ENCODE measurements around the gene POLE2. TPM values are rescaled to one million over a fixed set of nuclear protein-coding genes. Genes with fewer than 3 reads are reported as not detected.
A peak's percentile ranks its signal among the peaks of the same experiment; 100 is the strongest.

Gene POLE2
- total and polyA plus RNA-seq, 2 of the 13 experiments (the other 11 are each of a cell fraction or from before 2014, with no cell fraction given): 16.6 to 37.0 TPM

DNA sequence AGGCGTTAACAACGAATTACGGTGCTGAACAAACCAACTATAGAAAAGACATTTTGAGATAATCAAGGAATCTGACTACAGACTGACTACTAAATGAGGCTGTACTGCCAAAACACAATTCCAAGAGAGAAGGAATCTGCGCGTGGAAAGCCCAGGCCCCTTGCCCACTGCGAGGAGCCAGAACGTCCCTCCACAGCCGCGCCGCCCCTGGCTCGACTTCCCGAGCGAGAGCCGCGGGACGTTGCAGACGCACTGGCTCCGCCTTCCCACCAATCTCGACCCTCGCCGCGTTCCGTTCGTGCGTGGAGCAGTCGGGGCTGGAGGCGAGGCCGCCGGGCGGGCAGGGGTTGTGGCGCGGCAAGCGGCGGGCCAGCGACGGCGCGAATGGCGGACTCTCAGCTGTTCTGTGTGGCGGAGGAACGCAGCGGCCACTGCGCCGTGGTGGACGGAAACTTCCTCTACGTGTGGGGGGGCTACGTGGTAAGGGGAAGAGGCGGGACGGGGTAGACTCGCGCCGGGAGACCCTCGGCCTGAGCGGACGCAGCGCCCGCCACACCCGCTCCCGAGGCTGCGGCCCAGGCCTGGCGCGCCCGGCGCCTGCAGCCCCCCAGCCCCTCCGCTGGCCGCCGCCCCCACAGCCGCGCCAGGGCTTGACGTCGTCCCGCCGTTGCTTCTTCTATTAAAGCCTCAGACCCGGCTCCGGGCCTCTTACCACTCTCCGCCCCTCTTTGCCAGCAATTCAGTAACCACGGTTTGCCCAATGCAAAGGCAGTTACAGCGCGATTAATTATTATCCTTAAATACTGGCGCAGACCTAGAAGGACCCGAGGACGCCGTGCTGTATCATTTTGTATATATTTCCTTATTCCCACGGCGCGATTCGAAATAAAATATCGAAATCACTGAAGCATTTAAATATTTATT lies 5.1 kb upstream of the POLE2 start, which contains the start of gene KLHDC1 (continued):
- TF ChIP-seq, protein P1, sequence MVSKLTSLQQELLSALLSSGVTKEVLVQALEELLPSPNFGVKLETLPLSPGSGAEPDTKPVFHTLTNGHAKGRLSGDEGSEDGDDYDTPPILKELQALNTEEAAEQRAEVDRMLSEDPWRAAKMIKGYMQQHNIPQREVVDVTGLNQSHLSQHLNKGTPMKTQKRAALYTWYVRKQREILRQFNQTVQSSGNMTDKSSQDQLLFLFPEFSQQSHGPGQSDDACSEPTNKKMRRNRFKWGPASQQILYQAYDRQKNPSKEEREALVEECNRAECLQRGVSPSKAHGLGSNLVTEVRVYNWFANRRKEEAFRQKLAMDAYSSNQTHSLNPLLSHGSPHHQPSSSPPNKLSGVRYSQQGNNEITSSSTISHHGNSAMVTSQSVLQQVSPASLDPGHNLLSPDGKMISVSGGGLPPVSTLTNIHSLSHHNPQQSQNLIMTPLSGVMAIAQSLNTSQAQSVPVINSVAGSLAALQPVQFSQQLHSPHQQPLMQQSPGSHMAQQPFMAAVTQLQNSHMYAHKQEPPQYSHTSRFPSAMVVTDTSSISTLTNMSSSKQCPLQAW (CRISPR knock-in tag; IDR thresholded peaks at IDR 0.05): peak; percentile 39; the same call in 1 of the 2 replicates
- TF ChIP-seq, protein P2, sequence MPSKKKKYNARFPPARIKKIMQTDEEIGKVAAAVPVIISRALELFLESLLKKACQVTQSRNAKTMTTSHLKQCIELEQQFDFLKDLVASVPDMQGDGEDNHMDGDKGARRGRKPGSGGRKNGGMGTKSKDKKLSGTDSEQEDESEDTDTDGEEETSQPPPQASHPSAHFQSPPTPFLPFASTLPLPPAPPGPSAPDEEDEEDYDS (CRISPR knock-in tag; IDR thresholded peaks at IDR 0.05): no peak
- TF ChIP-seq ARNTL (CRISPR knock-in tag; IDR thresholded peaks at IDR 0.05): no peak
- no peak for TF ChIP-seq CHD2 (IDR thresholded peaks at IDR 0.05; ENCODE audit: low read depth, low read length)
- TF ChIP-seq, protein P3, sequence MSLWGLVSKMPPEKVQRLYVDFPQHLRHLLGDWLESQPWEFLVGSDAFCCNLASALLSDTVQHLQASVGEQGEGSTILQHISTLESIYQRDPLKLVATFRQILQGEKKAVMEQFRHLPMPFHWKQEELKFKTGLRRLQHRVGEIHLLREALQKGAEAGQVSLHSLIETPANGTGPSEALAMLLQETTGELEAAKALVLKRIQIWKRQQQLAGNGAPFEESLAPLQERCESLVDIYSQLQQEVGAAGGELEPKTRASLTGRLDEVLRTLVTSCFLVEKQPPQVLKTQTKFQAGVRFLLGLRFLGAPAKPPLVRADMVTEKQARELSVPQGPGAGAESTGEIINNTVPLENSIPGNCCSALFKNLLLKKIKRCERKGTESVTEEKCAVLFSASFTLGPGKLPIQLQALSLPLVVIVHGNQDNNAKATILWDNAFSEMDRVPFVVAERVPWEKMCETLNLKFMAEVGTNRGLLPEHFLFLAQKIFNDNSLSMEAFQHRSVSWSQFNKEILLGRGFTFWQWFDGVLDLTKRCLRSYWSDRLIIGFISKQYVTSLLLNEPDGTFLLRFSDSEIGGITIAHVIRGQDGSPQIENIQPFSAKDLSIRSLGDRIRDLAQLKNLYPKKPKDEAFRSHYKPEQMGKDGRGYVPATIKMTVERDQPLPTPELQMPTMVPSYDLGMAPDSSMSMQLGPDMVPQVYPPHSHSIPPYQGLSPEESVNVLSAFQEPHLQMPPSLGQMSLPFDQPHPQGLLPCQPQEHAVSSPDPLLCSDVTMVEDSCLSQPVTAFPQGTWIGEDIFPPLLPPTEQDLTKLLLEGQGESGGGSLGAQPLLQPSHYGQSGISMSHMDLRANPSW (CRISPR knock-in tag; IDR thresholded peaks at IDR 0.05; ENCODE audit: borderline replicate concordance): no peak
- TF ChIP-seq, protein P4, sequence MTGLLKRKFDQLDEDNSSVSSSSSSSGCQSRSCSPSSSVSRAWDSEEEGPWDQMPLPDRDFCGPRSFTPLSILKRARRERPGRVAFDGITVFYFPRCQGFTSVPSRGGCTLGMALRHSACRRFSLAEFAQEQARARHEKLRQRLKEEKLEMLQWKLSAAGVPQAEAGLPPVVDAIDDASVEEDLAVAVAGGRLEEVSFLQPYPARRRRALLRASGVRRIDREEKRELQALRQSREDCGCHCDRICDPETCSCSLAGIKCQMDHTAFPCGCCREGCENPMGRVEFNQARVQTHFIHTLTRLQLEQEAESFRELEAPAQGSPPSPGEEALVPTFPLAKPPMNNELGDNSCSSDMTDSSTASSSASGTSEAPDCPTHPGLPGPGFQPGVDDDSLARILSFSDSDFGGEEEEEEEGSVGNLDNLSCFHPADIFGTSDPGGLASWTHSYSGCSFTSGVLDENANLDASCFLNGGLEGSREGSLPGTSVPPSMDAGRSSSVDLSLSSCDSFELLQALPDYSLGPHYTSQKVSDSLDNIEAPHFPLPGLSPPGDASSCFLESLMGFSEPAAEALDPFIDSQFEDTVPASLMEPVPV (CRISPR knock-in tag; IDR thresholded peaks at IDR 0.05): peak; percentile 86; the same call in 1 of the 2 replicates
- no peak for TF ChIP-seq ZNF292 (CRISPR knock-in tag; IDR thresholded peaks at IDR 0.05; ENCODE audit: borderline replicate concordance, low read depth)
- TF ChIP-seq CBX5 (CRISPR knock-in tag; IDR thresholded peaks at IDR 0.05; ENCODE audit: borderline replicate concordance): no peak
- TF ChIP-seq, protein P5, sequence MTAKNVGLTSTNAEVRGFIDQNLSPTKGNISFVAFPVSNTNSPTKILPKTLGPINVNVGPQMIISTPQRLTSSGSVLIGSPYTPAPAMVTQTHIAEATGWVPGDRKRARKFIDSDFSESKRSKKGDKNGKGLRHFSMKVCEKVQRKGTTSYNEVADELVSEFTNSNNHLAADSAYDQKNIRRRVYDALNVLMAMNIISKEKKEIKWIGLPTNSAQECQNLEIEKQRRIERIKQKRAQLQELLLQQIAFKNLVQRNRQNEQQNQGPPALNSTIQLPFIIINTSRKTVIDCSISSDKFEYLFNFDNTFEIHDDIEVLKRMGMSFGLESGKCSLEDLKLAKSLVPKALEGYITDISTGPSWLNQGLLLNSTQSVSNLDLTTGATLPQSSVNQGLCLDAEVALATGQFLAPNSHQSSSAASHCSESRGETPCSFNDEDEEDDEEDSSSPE (CRISPR knock-in tag; IDR thresholded peaks at IDR 0.05): peak; percentile 47
- TF ChIP-seq ZNF235 (CRISPR knock-in tag; IDR thresholded peaks at IDR 0.05; ENCODE audit: borderline replicate concordance): peak; percentile 73; the same call in 1 of the 2 replicates
- no peak for TF ChIP-seq ZNF253 (CRISPR knock-in tag; IDR thresholded peaks at IDR 0.05; ENCODE audit: borderline replicate concordance)
- no peak for TF ChIP-seq SOX5 (CRISPR knock-in tag; IDR thresholded peaks at IDR 0.05; ENCODE audit: borderline replicate concordance)
- TF ChIP-seq NONO (IDR thresholded peaks at IDR 0.05): no peak
- TF ChIP-seq NONO (CRISPR knock-in tag; conservative IDR thresholded peaks at IDR 0.05): peak; percentile 75
- TF ChIP-seq ZNF562 (CRISPR knock-in tag; IDR thresholded peaks at IDR 0.05; ENCODE audit: borderline replicate concordance): no peak
- no peak for TF ChIP-seq SP1 (IDR thresholded peaks at IDR 0.05)
- no peak; the same call in 1 of the 2 replicates for TF ChIP-seq SP1 (CRISPR knock-in tag; IDR thresholded peaks at IDR 0.05)
- TF ChIP-seq SNAI1 (CRISPR knock-in tag; IDR thresholded peaks at IDR 0.05; ENCODE audit: borderline replicate concordance): peak; percentile 70; the same call in 1 of the 2 replicates
- TF ChIP-seq SIX1 (CRISPR knock-in tag; IDR thresholded peaks at IDR 0.05; ENCODE audit: borderline replicate concordance): no peak
